Parathyroid adenoma (tissue), 2 donors: ENCODE results near the gene TTLL10.

ENCODE experiments used
- H2AFZ ChIP-seq: fragments of 300-600 bp; sonication (generic); one replicate; pipeline ENCODE4 v1.7.0; 2017; ENCODE audit warnings: antibody characterized with exemption, mild to moderate bottlenecking
- H3K27ac ChIP-seq: fragments of 300-600 bp; sonication (generic); one replicate; pipeline ENCODE4 v1.7.0; 2017
- H3K27me3 ChIP-seq: fragments of 300-600 bp; sonication (generic); one replicate; pipeline ENCODE4 v1.7.0; 2017; ENCODE audit warnings: low read length; ENCODE audit not compliant: control insufficient read depth, insufficient read depth
- H3K36me3 ChIP-seq: fragments of 300-600 bp; sonication (generic); one replicate; pipeline ENCODE4 v1.7.0; 2017; ENCODE audit warnings: low read length; ENCODE audit not compliant: control insufficient read depth, insufficient read depth
- H3K4me1 ChIP-seq: fragments of 300-600 bp; sonication (generic); one replicate; pipeline ENCODE4 v1.7.0; 2017; ENCODE audit warnings: control low read depth
- H3K4me2 ChIP-seq: fragments of 300-600 bp; sonication (generic); one replicate; pipeline ENCODE4 v1.7.0; 2017; ENCODE audit warnings: low read length
- H3K4me3 ChIP-seq: fragments of 300-600 bp; sonication (generic); one replicate; pipeline ENCODE4 v1.7.0; 2017; ENCODE audit warnings: low read depth, low read length
- H3K79me2 ChIP-seq: fragments of 300-600 bp; sonication (generic); one replicate; pipeline ENCODE4 v1.7.0; 2017; ENCODE audit warnings: control low read depth
- H3K9ac ChIP-seq: fragments of 300-600 bp; sonication (generic); one replicate; pipeline ENCODE4 v1.7.0; 2017; ENCODE audit warnings: mild to moderate bottlenecking
- H3K9me3 ChIP-seq: fragments of 300-600 bp; sonication (generic); one replicate; pipeline ENCODE4 v1.7.0; 2017; ENCODE audit warnings: low read length; ENCODE audit not compliant: control insufficient read depth
- TF ChIP-seq, protein P1 (sequence below): fragments of 300-600 bp; sonication (generic); IDR thresholded peaks from one replicate; pipeline ENCODE4 v1.7.0; 2017; ENCODE audit warnings: antibody characterized with exemption, mild to moderate bottlenecking
- donor health status: primary hyperparathyroidism.

The TTLL10 gene

DNA sequence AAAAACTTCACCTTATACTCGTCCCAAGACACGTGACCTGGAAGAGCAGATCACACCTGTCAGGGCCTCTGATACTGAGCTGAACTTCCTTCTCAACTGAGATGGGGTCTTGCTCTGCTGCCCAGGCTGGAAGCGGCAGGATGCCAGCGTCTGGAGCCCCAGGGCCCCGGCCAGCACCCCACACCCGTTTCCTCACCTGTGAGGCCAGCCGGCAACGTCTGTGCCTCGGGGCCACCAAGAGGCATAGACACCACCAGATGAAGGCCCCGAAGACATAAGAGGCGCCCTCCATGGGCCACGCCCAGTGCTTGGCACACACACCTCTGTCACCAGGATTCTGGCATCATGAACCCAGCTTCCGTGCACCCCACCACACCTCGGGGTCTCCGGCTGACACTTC, 49.6 kb downstream of the TTLL10 start:
- no peak overlapping the region for H3K4me2 ChIP-seq
- TF ChIP-seq, protein P1, sequence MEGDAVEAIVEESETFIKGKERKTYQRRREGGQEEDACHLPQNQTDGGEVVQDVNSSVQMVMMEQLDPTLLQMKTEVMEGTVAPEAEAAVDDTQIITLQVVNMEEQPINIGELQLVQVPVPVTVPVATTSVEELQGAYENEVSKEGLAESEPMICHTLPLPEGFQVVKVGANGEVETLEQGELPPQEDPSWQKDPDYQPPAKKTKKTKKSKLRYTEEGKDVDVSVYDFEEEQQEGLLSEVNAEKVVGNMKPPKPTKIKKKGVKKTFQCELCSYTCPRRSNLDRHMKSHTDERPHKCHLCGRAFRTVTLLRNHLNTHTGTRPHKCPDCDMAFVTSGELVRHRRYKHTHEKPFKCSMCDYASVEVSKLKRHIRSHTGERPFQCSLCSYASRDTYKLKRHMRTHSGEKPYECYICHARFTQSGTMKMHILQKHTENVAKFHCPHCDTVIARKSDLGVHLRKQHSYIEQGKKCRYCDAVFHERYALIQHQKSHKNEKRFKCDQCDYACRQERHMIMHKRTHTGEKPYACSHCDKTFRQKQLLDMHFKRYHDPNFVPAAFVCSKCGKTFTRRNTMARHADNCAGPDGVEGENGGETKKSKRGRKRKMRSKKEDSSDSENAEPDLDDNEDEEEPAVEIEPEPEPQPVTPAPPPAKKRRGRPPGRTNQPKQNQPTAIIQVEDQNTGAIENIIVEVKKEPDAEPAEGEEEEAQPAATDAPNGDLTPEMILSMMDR, result no peak
- H3K9ac ChIP-seq, result no peak overlapping the region
- H3K4me3 ChIP-seq, result no peak overlapping the region
- no peaks in the 10 kb centered on the region for H3K27me3 ChIP-seq
- H3K79me2 ChIP-seq, result peaks cover 7% of the 10 kb centered on the region
- no peaks in the 10 kb centered on the region for H3K9me3 ChIP-seq
- H2AFZ ChIP-seq, result no peak overlapping the region
- no peaks in the 10 kb centered on the region for H3K36me3 ChIP-seq
- no peaks in the 10 kb centered on the region for H3K4me1 ChIP-seq
- H3K27ac ChIP-seq, result no peak overlapping the region

DNA sequence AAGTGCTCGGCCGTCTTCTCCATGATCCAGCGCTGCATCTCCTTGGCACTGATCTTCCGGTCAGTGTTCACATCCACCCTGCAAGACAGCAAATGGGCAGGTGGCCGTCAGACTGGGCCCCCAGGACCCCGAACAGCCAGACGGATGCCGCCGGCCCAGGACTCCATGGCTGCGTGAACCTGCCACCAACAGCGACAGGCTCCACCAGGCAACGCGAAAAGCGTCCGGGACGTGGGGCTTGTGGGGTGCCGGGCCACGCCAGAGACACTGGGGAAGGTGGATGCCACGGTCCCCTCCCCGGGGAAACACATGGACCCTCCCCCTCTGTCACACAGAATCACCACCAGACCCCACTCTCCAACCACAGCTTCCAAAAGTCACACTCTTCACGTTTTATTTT, 50.2 kb downstream of the TTLL10 start:
- no peaks in the 10 kb centered on the region for H3K27me3 ChIP-seq
- H3K79me2 ChIP-seq, result peaks cover 12% of the 10 kb centered on the region
- no peak overlapping the region for H3K9ac ChIP-seq
- no peaks in the 10 kb centered on the region for H3K36me3 ChIP-seq
- H3K4me1 ChIP-seq, result no peaks in the 10 kb centered on the region
- no peak overlapping the region for H3K27ac ChIP-seq
- TF ChIP-seq, protein P1, result no peak
- H3K4me2 ChIP-seq, result no peak overlapping the region
- H3K9me3 ChIP-seq, result no peaks in the 10 kb centered on the region
- H2AFZ ChIP-seq, result no peak overlapping the region
- no peak overlapping the region for H3K4me3 ChIP-seq

GRCh38 chr1:1225238-1225845, 51.7 kb downstream of the TTLL10 start:
- TF ChIP-seq, protein P1, result no peak

DNA sequence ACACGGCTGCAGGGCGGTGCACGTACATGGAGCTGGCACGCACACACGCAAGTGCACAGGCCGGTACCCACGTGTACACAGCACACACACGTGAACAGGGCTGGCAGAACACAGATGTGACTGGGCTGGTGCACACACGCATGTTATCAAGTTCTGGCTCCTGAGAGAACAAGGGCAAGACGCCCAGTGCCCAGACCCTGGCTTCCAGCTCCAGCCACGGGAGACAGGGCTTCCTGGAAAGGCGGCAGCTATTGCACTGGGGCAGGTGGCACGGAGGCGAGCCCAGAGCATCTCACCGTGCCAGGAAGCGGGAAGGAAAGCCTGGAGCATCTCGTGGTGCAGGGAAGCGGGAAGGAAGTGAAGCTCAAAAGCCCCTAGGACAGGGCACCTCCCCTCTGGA, 52.2 kb downstream of the TTLL10 start:
- Histone ChIP-seq H3K4me2 (no peak overlapping the region), H3K4me1 (peaks cover 5% of the 10 kb centered on the region), H3K4me3 (no peak overlapping the region), H3K79me2 (peaks cover 31% of the 10 kb centered on the region), H3K36me3 (no peaks in the 10 kb centered on the region), H3K9me3 (no peaks in the 10 kb centered on the region), H3K27me3 (no peaks in the 10 kb centered on the region), H3K27ac (no peak overlapping the region), H3K9ac (no peak overlapping the region), H2AFZ (no peak overlapping the region)
- TF ChIP-seq, protein P1, result no peak

More at GRCh38 chr1:1225238-1225845, 51.7 kb downstream of the TTLL10 start:
- Histone ChIP-seq H3K79me2 (peaks cover 26% of the 10 kb centered on the region), H3K4me3 (no peak overlapping the region), H3K9ac (no peak overlapping the region), H3K27ac (no peak overlapping the region), H3K4me1 (peaks cover 3% of the 10 kb centered on the region), H2AFZ (no peak overlapping the region), H3K36me3 (no peaks in the 10 kb centered on the region), H3K4me2 (no peak overlapping the region), H3K9me3 (no peaks in the 10 kb centered on the region), H3K27me3 (no peaks in the 10 kb centered on the region)
